Body of pancreas (tissue), 4 donors: Measurements from ENCODE around the gene DGKI.

Experiments
- CTCF ChIP-seq, 7 experiments: fragments of 450-650 bp in 4 of 7; fragments of 200-600 bp in 3 of 7; sonication (generic) in 3 of 7; IDR thresholded peaks; one replicate each; pipeline ENCODE4 v1.5.1; 2016 to 2019; ENCODE audit warnings: antibody characterized with exemption in 7 of 7
- POLR2A ChIP-seq, 3 donors: fragments of 450-650 bp; IDR thresholded peaks; one replicate each; pipeline ENCODE4 v1.6.1; 2016; ENCODE audit warnings: antibody characterized with exemption in 3 of 3, mild to moderate bottlenecking in 2 of 3

GRCh38 chr7:137882261-137882668 lies 35.5 kb upstream of the DGKI start:
- TF ChIP-seq CTCF (IDR thresholded peaks at IDR 0.05) (no peak), POLR2A (IDR thresholded peaks at IDR 0.05) (no peak)
